Amygdala (tissue), 56 donors: ENCODE data around the gene GNB1L.

Source experiments
- DNase-seq, 56 donors: peaks; one replicate each; lab custom pipeline; 2025; lab: John Stamatoyannopoulos, UW

GNB1L gene

GRCh38 chr22:19767427-19768341, 87.0 kb downstream of the GNB1L start:
- no peak for DNase-seq

DNA sequence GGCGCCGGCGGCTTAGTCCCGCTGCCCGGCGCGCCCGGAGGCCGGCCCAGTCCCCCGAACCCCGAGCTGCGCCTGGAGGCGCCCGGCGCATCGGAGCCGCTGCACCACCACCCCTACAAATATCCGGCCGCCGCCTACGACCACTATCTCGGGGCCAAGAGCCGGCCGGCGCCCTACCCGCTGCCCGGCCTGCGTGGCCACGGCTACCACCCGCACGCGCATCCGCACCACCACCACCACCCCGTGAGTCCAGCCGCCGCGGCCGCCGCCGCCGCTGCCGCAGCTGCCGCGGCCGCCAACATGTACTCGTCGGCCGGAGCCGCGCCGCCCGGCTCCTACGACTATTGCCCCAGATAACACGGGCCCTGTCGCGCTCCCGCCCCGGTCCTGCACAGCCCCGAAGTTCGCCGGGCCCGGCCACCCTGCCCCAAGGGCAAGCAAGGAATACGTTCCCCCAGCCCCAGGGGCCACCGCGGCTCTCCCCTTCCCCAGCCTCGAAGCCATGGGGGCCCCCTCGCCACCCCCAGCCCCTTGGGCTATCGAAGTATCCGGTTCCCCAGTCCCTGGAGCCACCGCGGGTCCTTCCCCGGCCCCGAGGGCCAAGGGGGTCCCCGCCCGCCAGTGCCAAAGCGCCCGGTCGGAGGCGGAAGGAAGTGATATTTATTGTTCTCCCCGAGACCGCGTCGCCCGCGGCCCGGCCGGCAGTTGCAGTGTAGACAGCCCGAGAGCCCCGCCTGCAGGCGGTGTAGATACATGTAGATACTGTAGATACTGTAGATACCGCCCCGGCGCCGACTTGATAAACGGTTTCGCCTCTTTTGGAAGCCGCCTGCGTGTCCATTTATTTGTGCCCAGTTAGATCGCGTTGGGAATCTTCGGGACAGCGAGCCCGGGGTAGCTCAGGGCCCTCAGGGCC, 87.9 kb downstream of the GNB1L start:
- DNase-seq, result no peak

GRCh38 chr22:19766240-19766510, 88.5 kb downstream of the GNB1L start:
- DNase-seq, result no peak

DNA sequence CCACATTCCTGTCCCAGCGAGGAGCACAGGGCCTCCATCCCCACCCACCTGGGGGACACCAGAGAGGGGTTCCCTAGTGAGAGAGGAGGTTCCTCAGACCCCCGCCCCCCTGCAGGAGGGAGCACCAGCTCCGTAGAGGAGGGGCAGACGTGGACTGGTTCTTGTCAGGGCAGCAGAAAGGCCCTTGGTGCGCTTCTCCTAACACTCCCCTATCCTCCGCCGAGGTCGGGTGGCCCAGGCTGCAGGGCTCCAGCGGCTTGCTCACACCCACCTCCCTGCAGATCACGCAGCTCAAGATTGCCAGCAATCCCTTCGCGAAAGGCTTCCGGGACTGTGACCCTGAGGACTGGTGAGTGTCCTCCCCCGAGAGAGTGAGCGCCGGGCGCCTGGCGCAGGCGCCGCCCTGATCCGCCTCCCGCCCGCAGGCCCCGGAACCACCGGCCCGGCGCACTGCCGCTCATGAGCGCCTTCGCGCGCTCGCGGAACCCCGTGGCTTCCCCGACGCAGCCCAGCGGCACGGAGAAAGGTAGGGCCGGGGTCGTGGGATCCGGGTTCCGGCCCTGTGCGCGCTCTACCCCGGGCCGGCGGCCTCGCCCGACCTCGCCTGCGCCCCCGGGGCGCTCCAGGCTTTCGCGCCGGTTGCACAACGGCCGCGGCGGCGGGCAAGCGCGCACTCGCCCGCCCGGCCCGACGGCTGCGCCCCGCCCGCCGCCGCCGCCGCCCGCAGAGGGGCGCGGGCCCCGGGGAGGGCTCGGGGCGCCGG, 89.0 kb downstream of the GNB1L start:
- DNase-seq, result no peak

DNA sequence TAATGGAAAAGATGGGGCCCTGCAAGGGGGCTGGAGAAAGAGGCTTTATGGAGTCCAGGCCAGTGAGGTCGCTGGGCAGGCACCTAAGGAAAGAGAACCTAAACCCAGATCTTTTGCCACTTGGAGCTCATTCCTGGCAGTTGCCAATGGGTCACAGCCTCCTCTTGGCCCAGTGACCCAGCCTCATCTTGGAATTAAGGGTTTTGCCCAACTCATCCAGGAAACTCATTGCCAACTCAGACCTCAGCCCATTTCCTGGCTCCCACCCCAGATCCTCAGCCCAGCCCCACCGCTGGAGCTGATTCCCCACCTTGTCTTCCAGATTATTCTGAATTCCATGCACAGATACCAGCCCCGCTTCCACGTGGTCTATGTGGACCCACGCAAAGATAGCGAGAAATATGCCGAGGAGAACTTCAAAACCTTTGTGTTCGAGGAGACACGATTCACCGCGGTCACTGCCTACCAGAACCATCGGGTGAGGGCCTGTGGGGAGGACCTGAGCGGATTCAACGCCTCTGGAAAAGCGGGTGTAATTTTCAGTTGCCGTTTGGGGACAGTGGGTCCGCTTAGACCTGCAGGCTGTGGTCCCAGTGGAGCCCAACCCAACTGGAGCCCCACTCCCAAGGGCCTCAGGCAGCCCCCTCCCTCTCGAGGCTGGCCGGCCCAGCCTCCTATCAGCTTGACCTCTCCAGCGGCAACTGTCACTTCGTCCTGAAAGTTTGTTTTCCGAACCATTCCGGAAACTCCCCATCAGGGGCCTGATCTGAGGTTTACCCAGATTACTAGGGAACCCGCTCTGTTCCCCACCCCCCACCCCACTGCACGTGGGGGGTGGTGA, 89.8 kb downstream of the GNB1L start:
- DNase-seq, result no peak

DNA sequence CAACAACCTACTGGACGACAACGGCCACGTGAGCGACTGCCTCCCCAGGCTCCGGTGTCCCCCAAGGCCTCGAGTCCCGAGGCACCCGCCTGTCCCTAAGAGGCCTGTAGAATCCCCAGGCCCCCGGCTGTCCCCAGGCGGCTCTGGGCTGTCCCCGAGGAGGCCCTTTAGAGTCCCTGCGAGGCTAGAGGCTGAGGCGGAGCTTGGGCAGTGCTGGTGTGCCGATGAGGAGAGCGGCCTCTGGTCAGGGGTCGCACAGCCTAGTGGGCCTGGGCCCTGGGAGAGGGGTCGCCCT, 90.4 kb downstream of the GNB1L start:
- DNase-seq, result no peak

DNA sequence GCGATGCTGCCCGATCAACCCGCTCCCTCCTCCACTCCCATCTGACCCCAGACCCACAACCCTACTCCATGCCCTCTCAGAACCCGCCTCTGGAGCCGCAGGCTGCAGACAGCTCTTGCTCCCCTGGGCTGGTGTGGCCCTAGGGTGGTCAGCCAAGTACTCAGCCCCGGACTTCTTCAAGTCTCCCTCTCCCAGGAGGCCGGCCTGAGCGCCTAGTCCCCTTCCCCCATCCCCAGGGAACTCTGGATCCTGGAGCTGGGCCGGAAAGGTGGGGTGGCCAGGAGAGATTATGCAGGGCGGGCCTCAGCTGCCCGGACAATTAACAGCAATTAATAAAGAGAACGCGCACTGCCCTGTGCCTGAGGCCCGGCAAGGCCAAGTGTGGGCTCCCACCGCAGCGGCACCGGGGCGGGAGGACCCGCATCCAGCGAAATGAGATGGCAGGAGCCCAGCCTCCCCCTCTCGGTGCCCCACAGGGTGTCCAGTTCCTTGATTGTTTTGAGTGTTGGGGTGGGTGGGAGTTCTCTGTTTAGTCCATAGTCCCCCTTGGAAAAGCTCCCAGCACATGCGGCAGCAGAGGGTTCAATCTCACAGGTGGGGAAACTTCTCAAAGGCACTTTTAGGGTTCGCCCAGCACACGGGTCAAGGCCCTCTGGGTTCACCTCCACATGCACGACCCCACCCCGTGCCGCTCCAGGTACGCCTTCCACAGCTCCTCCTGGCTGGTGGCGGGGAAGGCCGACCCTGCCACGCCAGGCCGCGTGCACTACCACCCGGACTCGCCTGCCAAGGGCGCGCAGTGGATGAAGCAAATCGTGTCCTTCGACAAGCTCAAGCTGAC, 91.0 kb downstream of the GNB1L start:
- no peak for DNase-seq

DNA sequence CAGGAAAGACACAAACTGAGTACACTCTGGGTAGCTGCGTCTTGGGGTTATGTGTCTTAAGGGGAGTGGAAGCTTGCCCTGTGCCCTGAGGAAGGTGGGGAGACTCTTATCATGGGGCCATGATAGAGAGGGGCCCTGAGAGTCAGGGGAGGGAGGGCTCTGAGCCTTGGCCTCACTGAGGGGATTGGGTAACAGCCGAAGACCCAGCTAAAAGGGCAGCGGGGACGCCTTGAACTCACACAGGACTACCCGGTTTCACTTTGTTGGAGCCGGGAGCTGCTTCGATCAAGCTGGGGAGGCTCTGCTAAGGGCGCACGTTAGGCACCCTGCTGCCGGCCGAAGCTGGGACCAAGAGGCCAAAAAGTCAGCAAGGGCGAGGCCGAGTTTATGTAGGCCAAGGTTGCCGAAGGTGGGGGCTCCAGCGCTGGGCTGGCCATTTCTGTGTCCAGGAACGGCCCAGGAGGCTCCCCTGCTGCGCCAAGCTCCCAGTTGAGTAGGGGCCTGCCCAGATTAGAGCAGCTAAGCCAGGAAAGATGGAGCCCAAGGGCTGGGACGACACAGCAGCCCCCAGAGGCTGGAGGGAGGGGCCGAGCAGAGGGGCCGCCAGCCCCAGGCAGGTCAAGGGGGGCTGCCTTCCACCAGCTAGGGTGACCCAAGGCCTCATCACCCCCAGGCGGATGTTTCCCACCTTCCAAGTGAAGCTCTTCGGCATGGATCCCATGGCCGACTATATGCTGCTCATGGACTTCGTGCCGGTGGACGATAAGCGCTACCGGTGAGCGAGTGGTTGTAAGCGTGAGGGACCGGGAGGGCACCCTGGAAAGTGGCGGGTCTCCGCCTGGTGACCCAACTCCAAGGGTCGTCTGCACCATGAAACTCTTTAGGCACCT, 91.9 kb downstream of the GNB1L start:
- DNase-seq, result no peak

DNA sequence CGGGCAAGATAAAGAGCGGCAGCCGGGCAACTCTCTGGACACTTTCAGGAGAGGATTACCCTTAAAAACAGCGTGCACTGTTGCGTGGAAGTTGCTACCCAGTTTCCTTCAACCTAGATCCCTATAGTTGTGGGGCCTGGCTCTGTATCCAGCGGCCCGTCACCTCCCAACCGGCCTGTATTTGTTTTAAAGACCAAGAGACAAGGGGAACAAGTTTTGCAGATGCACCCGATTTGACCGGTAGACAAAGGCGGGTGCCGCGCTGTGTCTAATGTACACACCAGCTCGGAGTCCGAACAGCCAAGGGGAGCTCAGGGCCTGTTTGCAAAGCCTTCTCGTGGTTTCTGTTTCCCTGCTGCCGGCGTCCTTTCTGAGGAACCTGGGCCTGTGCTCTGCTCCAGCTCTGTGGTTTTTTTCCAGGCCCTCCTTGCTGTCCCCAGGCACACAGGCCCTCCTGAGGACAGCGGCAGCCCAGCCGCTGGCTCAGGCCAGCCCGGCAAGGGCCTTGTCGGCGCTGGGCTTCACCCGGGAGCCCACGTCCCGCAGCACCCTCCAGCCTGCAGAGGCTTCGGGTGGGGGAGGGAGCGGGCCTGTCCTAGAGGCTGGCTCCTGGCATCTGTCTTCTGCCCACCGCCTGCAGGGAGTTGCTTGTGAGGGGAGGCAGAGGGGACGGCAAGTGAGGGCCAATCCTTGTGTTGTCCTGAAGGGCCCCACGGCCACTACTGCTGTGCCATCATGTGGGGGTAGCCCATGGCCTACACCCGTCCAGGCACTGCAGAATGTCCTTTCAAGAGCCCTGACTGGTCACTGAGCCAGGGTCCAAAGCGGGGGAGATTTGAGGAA, 92.7 kb downstream of the GNB1L start:
- no peak for DNase-seq

GRCh38 chr22:19760951-19761724, 93.5 kb downstream of the GNB1L start:
- DNase-seq, result no peak

DNA sequence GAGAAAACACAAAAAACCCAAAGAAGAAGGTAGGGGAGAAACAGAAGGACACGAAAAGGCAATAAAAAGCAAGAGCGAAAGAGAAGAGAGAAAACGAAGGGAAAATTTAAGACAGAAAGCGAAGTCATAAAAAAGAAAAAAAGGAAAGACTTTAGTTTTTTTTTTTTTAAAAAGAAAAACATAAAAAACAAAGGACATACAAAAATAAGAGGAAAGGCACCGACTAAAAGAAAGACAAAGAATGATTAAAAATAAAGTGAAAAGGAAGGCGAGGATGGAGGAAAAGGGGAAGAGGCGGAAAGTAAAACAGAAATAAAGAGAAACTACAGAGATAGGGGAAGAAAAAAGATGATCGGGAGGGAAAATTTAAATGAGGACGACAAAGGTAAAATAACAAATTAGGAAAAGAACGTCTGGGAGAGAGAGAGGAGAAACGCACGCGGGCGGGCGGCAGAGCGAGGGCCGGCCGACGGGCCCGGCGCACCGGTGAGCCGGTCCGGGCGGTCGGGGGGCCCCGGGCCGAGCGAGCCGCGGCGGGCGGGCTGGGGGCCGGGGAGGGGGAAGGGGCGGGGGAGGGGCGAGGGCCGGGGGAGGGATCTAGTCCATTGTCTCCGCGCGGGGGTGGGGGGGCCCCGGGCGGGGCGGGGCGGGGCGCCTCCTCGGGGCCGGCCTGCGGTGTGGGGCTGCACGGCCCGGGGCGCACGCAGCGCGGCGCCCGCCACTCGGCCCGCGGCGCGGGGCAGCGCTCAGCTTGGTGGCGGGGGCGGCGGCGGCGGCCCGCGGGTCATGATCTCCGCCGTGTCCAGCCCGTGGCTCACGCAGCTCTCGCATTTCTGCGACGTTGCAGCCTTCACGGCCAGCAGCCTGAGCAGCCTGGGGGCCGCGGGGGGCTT, 94.4 kb downstream of the GNB1L start, which contains the start of gene TBX1:
TSS of gene TBX1 (plus strand) at position 721 of the 893 bp plus-strand sequence. CDS start at position 787, 66 bp downstream.
- DNase-seq, result no peak

DNA sequence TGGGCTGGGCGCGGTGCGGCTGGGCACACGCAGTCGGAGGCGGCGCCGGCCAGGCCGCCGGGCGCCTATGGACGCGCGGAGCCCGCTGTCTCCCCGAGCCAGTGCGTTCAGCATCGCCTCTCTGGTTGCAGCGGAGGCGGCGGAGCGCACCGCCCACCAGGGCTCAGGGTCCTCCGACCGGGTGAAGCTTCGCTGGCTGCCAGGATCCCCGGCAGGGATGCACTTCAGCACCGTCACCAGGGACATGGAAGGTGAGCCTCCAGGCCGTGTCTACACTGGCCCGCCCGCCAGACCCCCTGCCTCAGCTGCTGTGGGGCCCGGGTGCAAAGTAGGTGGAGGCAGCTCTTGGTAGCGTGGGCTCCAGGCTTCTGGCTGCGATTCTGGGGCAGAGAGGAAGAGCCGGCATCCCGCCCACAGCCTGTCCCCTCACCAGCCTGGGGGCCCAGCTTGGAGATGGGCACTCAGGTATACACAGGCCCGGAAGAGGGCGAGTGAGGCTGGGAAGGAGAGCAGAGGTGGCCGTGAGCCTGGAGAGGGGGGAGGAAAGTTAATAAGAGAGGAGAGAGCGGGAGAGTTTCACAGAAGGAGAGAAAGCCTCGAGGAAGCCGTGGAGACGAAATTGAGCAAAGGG, 95.1 kb downstream of the GNB1L start:
- DNase-seq, result no peak

DNA sequence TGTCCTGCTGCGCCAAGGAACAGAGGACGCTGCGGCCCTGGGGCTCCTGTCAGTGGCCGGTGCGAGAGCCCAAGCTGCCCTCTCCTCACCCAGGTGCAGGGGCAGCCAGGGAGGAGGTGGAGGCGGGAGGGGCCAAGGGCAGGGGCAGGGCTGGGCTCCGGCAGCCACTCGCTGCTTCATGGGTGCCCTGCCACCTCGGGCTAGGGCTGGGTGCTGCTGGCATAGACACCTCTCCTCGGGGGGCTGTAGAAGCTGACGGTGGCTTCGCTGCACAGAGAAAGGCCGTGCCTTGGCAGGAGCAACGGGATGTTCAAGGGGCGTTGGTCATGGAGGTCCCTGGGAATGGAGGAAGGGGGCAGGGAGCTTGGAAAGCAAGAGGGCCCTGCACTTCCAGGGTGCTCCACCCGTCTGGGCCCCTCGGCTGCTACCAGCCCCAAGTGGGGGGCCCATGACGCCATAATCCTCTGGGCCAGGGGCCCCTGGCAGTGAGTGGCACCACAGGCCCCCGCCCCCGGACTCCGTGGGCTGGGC, 95.7 kb downstream of the GNB1L start:
- no peak for DNase-seq
